B cell (primary cell): ENCODE data around the gene SGIP1. TPM values are rescaled to one million over a fixed set of nuclear protein-coding genes. Genes with fewer than 3 reads are reported as not detected.

Experiments used
- ATAC-seq: fragments of 200-7000 bp; cut with Tn5 transposase; one replicate; pipeline ENCODE4 v1.10.0; 2021; ENCODE audit warnings: low read depth, mild to moderate bottlenecking, moderate number of reproducible peaks, moderate library complexity
- CTCF ChIA-PET: fragments of 350-600 bp; sonication (Branson Sonifier 250); formaldehyde crosslinking; loops from one replicate; lab custom pipeline; 2021; ENCODE audit warnings: antibody characterized with exemption, inconsistent platforms; lab: Charles Lee
- POLR2A ChIA-PET: fragments of 350-600 bp; sonication (Branson Sonifier 250); formaldehyde crosslinking; loops from one replicate; lab custom pipeline; 2021; ENCODE audit warnings: antibody characterized with exemption; lab: Charles Lee
- DNase-seq: peaks from one replicate; pipeline ENCODE4 v3.0.0; 2013
- H2AFZ ChIP-seq: 2 replicates; pipeline ENCODE4 v1.6.1; 2012; ENCODE audit warnings: mild to moderate bottlenecking, low read depth, low read length; ENCODE audit not compliant: insufficient read depth, poor library complexity, severe bottlenecking
- H3K27ac ChIP-seq, 2 donors: 1 replicate in 1 of 2; 2 replicates in 1 of 2; pipeline ENCODE4 v1.5.1; 2012 to 2013; ENCODE audit warnings: low read length in 2 of 2, mild to moderate bottlenecking in 2 of 2, moderate library complexity in 1 of 2
- H3K27me3 ChIP-seq, 4 experiments: fragments of 200-600 bp in 1 of 4; sonication (generic) in 1 of 4; replicated peaks in 1 of 4; 1 replicate in 2 of 4; 2 replicates in 2 of 4; pipeline versions ENCODE4 v1.6.1 to v1.7.0; 2013 to 2016; ENCODE audit warnings: low read length in 3 of 4, mild to moderate bottlenecking in 2 of 4, mixed read lengths in 1 of 4, moderate library complexity in 1 of 4; ENCODE audit not compliant: insufficient read depth in 4 of 4, control insufficient read depth in 3 of 4; ENCODE audit errors: control extremely low read depth in 1 of 4
- H3K36me3 ChIP-seq, 2 experiments: replicated peaks in 1 of 2; 1 replicate in 1 of 2; 2 replicates in 1 of 2; pipeline versions ENCODE4 v1.6.1 to v1.7.1; 2013; ENCODE audit warnings: low read length in 1 of 2; ENCODE audit not compliant: insufficient read depth in 2 of 2, control insufficient read depth in 1 of 2; ENCODE audit errors: control extremely low read depth in 1 of 2, extremely low read depth in 1 of 2
- H3K4me1 ChIP-seq, 2 donors: fragments of 200-600 bp in 1 of 2; sonication (generic) in 1 of 2; 1 replicate in 1 of 2; 2 replicates in 1 of 2; pipeline versions ENCODE4 v1.5.1 to v1.6.1; 2013 to 2017; ENCODE audit warnings: low read length in 2 of 2; ENCODE audit not compliant: control insufficient read depth in 2 of 2, insufficient read depth in 2 of 2
- H3K4me2 ChIP-seq: replicated peaks from 2 replicates; pipeline ENCODE3; 2012; ENCODE audit warnings: mild to moderate bottlenecking, low read depth, low read length; ENCODE audit not compliant: poor library complexity, severe bottlenecking
- H3K4me3 ChIP-seq, 5 experiments: fragments of 200-600 bp in 1 of 5; sonication (generic) in 1 of 5; 1 replicate in 3 of 5; 2 replicates in 2 of 5; pipeline versions ENCODE4 v1.5.1 to v1.7.0; 2011 to 2016; ENCODE audit warnings: low read length in 4 of 5, mild to moderate bottlenecking in 4 of 5, low read depth in 2 of 5, control low read depth in 1 of 5, moderate library complexity in 1 of 5; ENCODE audit not compliant: insufficient read depth in 1 of 5; ENCODE audit errors: control extremely low read depth in 1 of 5, extremely low read depth in 1 of 5
- H3K79me2 ChIP-seq: fragments of 200-600 bp; sonication (generic); one replicate; pipeline ENCODE4 v1.6.0; 2016; ENCODE audit warnings: low read length; ENCODE audit not compliant: control insufficient read depth, insufficient read depth
- H3K9ac ChIP-seq: fragments of 200-600 bp; sonication (generic); 2 replicates; pipeline ENCODE4 v1.6.1; 2017; ENCODE audit warnings: mild to moderate bottlenecking, low read length, moderate library complexity
- H3K9me3 ChIP-seq, 3 donors: one replicate each; pipeline versions ENCODE4 v1.6.1 to v1.7.1; 2013; ENCODE audit warnings: low read length in 2 of 3; ENCODE audit not compliant: control insufficient read depth in 2 of 3, insufficient read depth in 1 of 3; ENCODE audit errors: control extremely low read depth in 1 of 3
- H4K20me1 ChIP-seq: 2 replicates; pipeline ENCODE4 v1.6.0; 2012; ENCODE audit warnings: mild to moderate bottlenecking, low read length; ENCODE audit not compliant: insufficient read depth, control insufficient read depth, poor library complexity, severe bottlenecking
- H3K27ac Mint-ChIP-seq: one replicate; pipeline ENCODE4 v1.8.0; 2021; ENCODE audit warnings: mixed read lengths
- H3K27me3 Mint-ChIP-seq: one replicate; pipeline ENCODE4 v1.8.0; 2021; ENCODE audit warnings: mixed read lengths
- H3K4me1 Mint-ChIP-seq: one replicate; pipeline ENCODE4 v1.8.0; 2021; ENCODE audit warnings: mixed read lengths
- H3K4me3 Mint-ChIP-seq: one replicate; pipeline ENCODE4 v1.8.0; 2021; ENCODE audit warnings: mixed read lengths
- H3K9me3 Mint-ChIP-seq: one replicate; pipeline ENCODE4 v1.8.0; 2022; ENCODE audit warnings: mixed read lengths; ENCODE audit not compliant: insufficient read depth
- CTCF ChIP-seq: fragments of 200-600 bp; IDR thresholded peaks from one replicate; pipeline ENCODE4 v1.8.0; 2022; ENCODE audit warnings: antibody characterized with exemption, mild to moderate bottlenecking
- EZH2 ChIP-seq: IDR thresholded peaks from 2 replicates; pipeline ENCODE4 v1.6.1; 2012; ENCODE audit warnings: borderline replicate concordance, low read depth, mild to moderate bottlenecking, moderate library complexity, low read length; ENCODE audit not compliant: insufficient read depth, poor library complexity, severe bottlenecking
- WGBS: methylation state at CpG from one replicate; pipeline ENCODE4 v1.1.5; 2013; ENCODE audit warnings: missing lambda C conversion rate; ENCODE audit not compliant: insufficient coverage; 5-methylcytosine and 5-hydroxymethylcytosine counted together
- intact Hi-C: fragments of 100-400 bp; cut with micrococcal nuclease; formaldehyde crosslinking; loops from one replicate; pipeline ENCODE4 v1.10.0; 2022
- polyA plus RNA-seq: library from polyadenylated mRNA; depleted of rRNA; stranded (reverse); fragments of >200 nt; gene quantifications from 2 replicates; pipeline ENCODE4 v1.2.3, GENCODE V29; 2012
- total RNA-seq, 2 donors: library from RNA; stranded (reverse); fragments of 120-200 nt in 1 of 2; gene quantifications; 1 replicate in 1 of 2; 2 replicates in 1 of 2; pipeline versions ENCODE4 v1.2.3 to v1.2.4, GENCODE V29; 2013 to 2022

SGIP1 gene
- total and polyA plus RNA-seq, 2 donors (not counting 1 experiment from before 2014, with no cell fraction given) = not detected

DNA sequence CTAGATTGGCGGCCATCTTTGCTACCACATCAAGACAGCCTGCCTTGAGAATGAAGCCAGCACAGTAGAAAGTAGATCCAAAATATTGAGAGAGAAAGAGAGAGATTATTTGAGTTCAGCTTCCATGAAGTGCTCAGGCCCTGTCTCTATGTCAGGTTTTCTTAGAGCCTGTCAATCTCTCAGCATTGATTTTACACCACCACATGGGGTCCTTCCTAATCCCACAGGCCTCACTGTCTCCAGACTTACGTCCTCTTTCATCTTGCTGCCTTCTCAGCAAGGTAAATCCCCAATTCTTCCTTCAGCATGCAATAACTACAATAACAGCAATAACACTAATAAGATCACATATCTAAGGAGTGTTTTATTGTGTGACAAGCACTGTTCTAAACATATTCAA, 239.3 kb downstream of the SGIP1 start:
- H3K27me3 ChIP-seq = no peaks in the 10 kb centered on the region
- Mint-ChIP-seq H3K4me1 (no peaks in the 10 kb centered on the region), H3K4me3 (no peak overlapping the region), H3K9me3 (no peaks in the 10 kb centered on the region), H3K27me3 (peaks cover 6% of the 10 kb centered on the region), H3K27ac (no peak overlapping the region)
- WGBS = 100% methylated on average over 2 of the region's 2 CpGs
- H3K9ac ChIP-seq = no peak overlapping the region
- H3K4me2 ChIP-seq = no peak overlapping the region
- no peaks in the 10 kb centered on the region for H3K36me3 ChIP-seq
- H3K79me2 ChIP-seq = no peaks in the 10 kb centered on the region
- POLR2A ChIA-PET = no interaction called here
- CTCF ChIA-PET = no interaction called here
- no peaks in the 10 kb centered on the region for H3K9me3 ChIP-seq
- H3K4me1 ChIP-seq = no peaks in the 10 kb centered on the region
- DNase-seq (no peak), ATAC-seq (no peak)
- no peak overlapping the region for H3K27ac ChIP-seq
- no peak for TF ChIP-seq EZH2
- TF ChIP-seq CTCF = no peak
- no peaks in the 10 kb centered on the region for H4K20me1 ChIP-seq
- no peak overlapping the region for H2AFZ ChIP-seq
- intact Hi-C loops = no loop called here
- H3K4me3 ChIP-seq = no peak overlapping the region

DNA sequence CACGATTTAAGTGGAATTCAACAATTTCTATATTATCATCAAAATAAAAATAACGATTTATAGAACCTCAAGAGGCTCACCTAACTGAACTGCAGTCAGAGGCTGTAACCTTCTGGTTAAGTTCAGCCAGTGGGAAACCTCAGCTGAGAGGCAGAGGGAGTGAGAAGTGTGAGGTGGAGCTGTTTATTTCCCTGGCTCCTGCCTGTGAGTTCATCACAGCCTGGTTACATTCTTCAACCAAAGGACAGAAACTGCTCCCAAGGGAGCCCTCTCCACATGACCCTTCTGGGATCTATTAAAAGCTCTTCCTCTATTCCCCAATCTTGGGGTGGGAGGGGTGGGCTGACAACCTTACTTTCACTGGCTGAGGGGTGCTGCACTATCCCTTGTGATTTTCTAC, 240.5 kb downstream of the SGIP1 start:
- intact Hi-C loops = no loop called here
- H3K4me1 Mint-ChIP-seq = no peaks in the 10 kb centered on the region
- no peak for TF ChIP-seq CTCF
- TF ChIP-seq EZH2 = no peak
- no peak overlapping the region for H2AFZ ChIP-seq
- no peak for DNase-seq
- no peaks in the 10 kb centered on the region for H3K36me3 ChIP-seq
- WGBS = no CpG with 5 or more reads among the region's 2 CpGs
- H3K4me2 ChIP-seq = no peak overlapping the region
- POLR2A ChIA-PET = no interaction called here
- H3K9me3 ChIP-seq = no peaks in the 10 kb centered on the region
- H3K27me3 Mint-ChIP-seq = peaks cover 9% of the 10 kb centered on the region
- no peaks in the 10 kb centered on the region for H3K27me3 ChIP-seq
- no peak overlapping the region for H3K9ac ChIP-seq
- H3K4me3 ChIP-seq = no peak overlapping the region
- H4K20me1 ChIP-seq = no peaks in the 10 kb centered on the region
- no peak overlapping the region for H3K27ac ChIP-seq
- H3K79me2 ChIP-seq = no peaks in the 10 kb centered on the region
- no peaks in the 10 kb centered on the region for H3K4me1 ChIP-seq
- H3K27ac Mint-ChIP-seq = no peak overlapping the region
- no peak for ATAC-seq
- CTCF ChIA-PET = no interaction called here
- H3K4me3 Mint-ChIP-seq = no peak overlapping the region
- H3K9me3 Mint-ChIP-seq = no peaks in the 10 kb centered on the region
